Activated CD4-positive, alpha-beta T cell treated with anti-CD3 and anti-CD28 coated beads, Interleukin-2, amount 10 ng/mL, durations not matched to agents 24 days and 14 days (primary cell): ENCODE measurements around the gene OR2F2. TPM values are rescaled to one million over a fixed set of nuclear protein-coding genes. Genes with fewer than 3 reads are reported as not detected.

Experiments used
- DNase-seq: peaks from one replicate; pipeline ENCODE4 v3.0.0; 2022
- H3K27ac Mint-ChIP-seq: one replicate; pipeline ENCODE4 v1.8.0; 2022; ENCODE audit warnings: mild to moderate bottlenecking, mixed read lengths
- H3K27me3 Mint-ChIP-seq: one replicate; pipeline ENCODE4 v1.8.0; 2022; ENCODE audit warnings: mixed read lengths
- H3K36me3 Mint-ChIP-seq: one replicate; pipeline ENCODE4 v1.8.0; 2022; ENCODE audit warnings: low read depth, mild to moderate bottlenecking, mixed read lengths
- H3K4me1 Mint-ChIP-seq: one replicate; pipeline ENCODE4 v1.8.0; 2021; ENCODE audit warnings: mixed read lengths
- H3K4me3 Mint-ChIP-seq: one replicate; pipeline ENCODE4 v1.8.0; 2022; ENCODE audit warnings: mild to moderate bottlenecking, moderate library complexity, mixed read lengths
- H3K9me3 Mint-ChIP-seq: one replicate; pipeline ENCODE4 v1.8.0; 2021; ENCODE audit warnings: mixed read lengths
- intact Hi-C: fragments of 100-400 bp; cut with micrococcal nuclease; formaldehyde crosslinking; loops from one replicate; pipeline ENCODE4 v1.15.1; 2023
- total RNA-seq: library from RNA; stranded (reverse); gene quantifications from 2 replicates; pipeline ENCODE4 v1.2.3, GENCODE V29; 2022

Gene OR2F2
- total RNA-seq, 1 donor from 2014 or later: not detected

DNA sequence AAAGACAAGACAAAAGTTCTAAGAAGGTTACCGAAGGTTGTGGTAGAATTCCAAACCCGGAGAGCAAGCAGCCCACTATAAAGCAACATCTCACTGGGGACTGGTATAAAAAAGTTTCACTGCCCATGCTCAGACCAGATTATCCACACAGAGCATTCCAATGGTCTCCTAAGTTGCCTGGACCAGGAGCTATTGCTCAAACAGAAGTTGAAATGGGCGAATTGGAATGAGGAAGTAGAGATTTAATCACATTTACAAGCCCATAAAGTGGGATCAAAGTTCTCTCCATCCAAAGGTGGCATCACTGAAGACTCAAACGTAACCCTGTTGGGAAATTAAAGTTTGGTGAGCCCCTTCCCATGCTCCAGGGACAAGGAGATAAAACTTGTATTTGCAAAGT, 39.4 kb downstream of the OR2F2 start:
- Mint-ChIP-seq H3K27me3 (peaks cover 8% of the 10 kb centered on the region), H3K4me3 (no peak overlapping the region), H3K36me3 (no peaks in the 10 kb centered on the region), H3K9me3 (no peaks in the 10 kb centered on the region), H3K4me1 (no peaks in the 10 kb centered on the region), H3K27ac (no peak overlapping the region)
- no peak for DNase-seq
- intact Hi-C loops: no loop called here

DNA sequence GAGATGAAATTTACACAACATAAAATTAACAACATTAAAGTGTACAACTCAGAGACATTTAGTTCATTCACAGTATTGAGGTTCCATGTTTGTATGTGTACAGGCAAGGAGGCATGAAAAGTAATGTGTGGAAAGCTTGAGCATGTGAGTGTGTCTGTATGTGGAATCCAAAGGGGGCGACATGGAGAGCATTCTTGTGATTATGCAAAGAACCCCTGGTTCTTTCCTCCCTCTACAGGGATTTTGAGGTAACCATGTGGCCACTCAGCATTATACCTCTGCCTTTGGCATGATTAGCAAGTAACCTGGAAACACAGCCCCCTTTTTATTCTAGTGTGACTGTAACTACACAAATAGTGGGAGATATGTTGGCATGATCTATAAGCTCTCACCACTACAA, 40.6 kb downstream of the OR2F2 start:
- H3K27ac Mint-ChIP-seq: no peak overlapping the region
- H3K36me3 Mint-ChIP-seq: no peaks in the 10 kb centered on the region
- H3K9me3 Mint-ChIP-seq: no peaks in the 10 kb centered on the region
- no peak for DNase-seq
- H3K27me3 Mint-ChIP-seq: peaks cover 9% of the 10 kb centered on the region
- H3K4me1 Mint-ChIP-seq: no peaks in the 10 kb centered on the region
- H3K4me3 Mint-ChIP-seq: no peak overlapping the region
- intact Hi-C loops: no loop called here

DNA sequence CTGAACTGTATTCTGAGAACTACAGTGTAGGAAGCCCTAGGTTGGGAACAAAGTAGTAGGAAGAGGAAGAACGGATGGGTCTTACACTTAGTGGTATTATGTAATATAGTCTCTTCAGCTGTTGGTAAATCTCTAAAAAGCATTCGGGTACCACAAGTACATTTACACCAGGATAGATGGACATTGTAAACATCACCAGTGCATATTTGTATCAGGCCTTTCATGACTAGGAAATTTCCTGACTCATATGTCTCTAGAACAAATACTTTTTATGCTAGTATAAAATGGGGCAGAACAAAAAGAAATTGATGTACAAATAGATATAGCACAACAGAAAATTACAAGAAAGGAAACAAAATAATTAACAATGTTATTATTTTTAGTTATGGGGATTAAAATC, 43.6 kb downstream of the OR2F2 start:
- no peak for DNase-seq
- Mint-ChIP-seq H3K27me3 (peaks cover 9% of the 10 kb centered on the region), H3K4me3 (no peak overlapping the region), H3K27ac (no peak overlapping the region), H3K4me1 (no peaks in the 10 kb centered on the region), H3K36me3 (no peaks in the 10 kb centered on the region), H3K9me3 (no peaks in the 10 kb centered on the region)
- intact Hi-C loops: no loop called here

GRCh38 chr7:143979359-143979758, 44.3 kb downstream of the OR2F2 start:
- no peak for DNase-seq
- Mint-ChIP-seq H3K27me3 (peaks cover 9% of the 10 kb centered on the region), H3K4me3 (no peak overlapping the region), H3K4me1 (no peaks in the 10 kb centered on the region), H3K27ac (no peak overlapping the region), H3K9me3 (no peaks in the 10 kb centered on the region), H3K36me3 (no peaks in the 10 kb centered on the region)
- intact Hi-C loops: no loop called here

DNA sequence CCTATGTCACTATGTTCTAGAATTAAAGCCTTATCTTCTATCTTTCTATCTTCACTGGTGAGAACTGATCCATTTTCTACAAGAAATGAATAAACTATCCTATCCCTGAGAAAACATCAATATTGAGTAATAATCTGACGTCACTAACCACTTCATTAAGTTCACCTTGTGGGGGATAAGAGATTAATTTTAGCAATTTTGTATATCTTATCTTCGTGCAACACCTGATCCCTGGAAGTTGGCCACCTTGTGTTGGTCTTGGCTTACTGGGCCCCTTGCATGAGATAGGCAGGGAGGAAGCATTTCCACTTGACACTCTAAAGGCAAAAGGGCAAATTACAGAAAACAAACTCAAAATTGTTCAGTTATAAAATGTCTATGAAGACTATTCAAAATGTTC, 45.0 kb downstream of the OR2F2 start:
- intact Hi-C loops: no loop called here
- no peaks in the 10 kb centered on the region for H3K9me3 Mint-ChIP-seq
- H3K36me3 Mint-ChIP-seq: no peaks in the 10 kb centered on the region
- H3K4me3 Mint-ChIP-seq: no peak overlapping the region
- DNase-seq: no peak
- peaks cover 9% of the 10 kb centered on the region for H3K27me3 Mint-ChIP-seq
- no peak overlapping the region for H3K27ac Mint-ChIP-seq
- no peaks in the 10 kb centered on the region for H3K4me1 Mint-ChIP-seq

GRCh38 chr7:143980746-143981510, 45.9 kb downstream of the OR2F2 start:
- H3K27ac Mint-ChIP-seq: no peak overlapping the region
- no peaks in the 10 kb centered on the region for H3K36me3 Mint-ChIP-seq
- intact Hi-C loops: no loop called here
- H3K27me3 Mint-ChIP-seq: peaks cover 9% of the 10 kb centered on the region
- no peaks in the 10 kb centered on the region for H3K4me1 Mint-ChIP-seq
- DNase-seq: no peak
- no peak overlapping the region for H3K4me3 Mint-ChIP-seq
- H3K9me3 Mint-ChIP-seq: no peaks in the 10 kb centered on the region

- Mint-ChIP-seq H3K36me3 (no peaks in the 10 kb centered on the region), H3K4me1 (peaks cover 10% of the 10 kb centered on the region), H3K4me3 (no peak overlapping the region), H3K9me3 (peaks cover 6% of the 10 kb centered on the region), H3K27me3 (peaks cover 2% of the 10 kb centered on the region), H3K27ac (no peak overlapping the region)
- no peak for DNase-seq
- intact Hi-C loops: no loop called here
Observed at GRCh38 chr7:143983960-143984359, 48.9 kb downstream of the OR2F2 start.

Other genes starting within 250 kb of the OR2F2 start
- 0.52 and 1.5 TPM in 2 replicates for gene CTAGE6, start 177.5 kb upstream of the OR2F2 start, total RNA-seq
- gene TCAF1, start 33.1 kb upstream of the OR2F2 start, total RNA-seq: 12.6 and 13.5 TPM in 2 replicates
- not detected in 2 replicates for gene OR2F1, start 19.6 kb downstream of the OR2F2 start, total RNA-seq
- gene OR6B1, start 65.1 kb downstream of the OR2F2 start, total RNA-seq: not detected in 2 replicates
- not detected in 2 replicates for gene OR2A5, start 113.7 kb downstream of the OR2F2 start, total RNA-seq
- not detected in 2 replicates for gene OR2A25, start 134.6 kb downstream of the OR2F2 start, total RNA-seq
- gene OR2A12, start 151.0 kb downstream of the OR2F2 start, total RNA-seq: not detected in 2 replicates
- gene OR2A2, start 174.3 kb downstream of the OR2F2 start, total RNA-seq: not detected in 2 replicates
- gene OR2A14, start 187.9 kb downstream of the OR2F2 start, total RNA-seq: not detected in 2 replicates
- 0.56 and 1.1 TPM in 2 replicates for gene CTAGE4, start 248.2 kb downstream of the OR2F2 start, total RNA-seq